ENCODE measurements around the gene CYTH3. TPM values are rescaled to one million over a fixed set of nuclear protein-coding genes. Genes with fewer than 3 reads are reported as not detected.
"Not testable (repeated sequence)": the region's sequence is repeated elsewhere in the genome, so short reads cannot be mapped to it uniquely, and the experiment has no call there.

CYTH3 gene
- total and polyA plus RNA-seq, 9 donors: 20.3 to 46.7 (median 41.3) TPM

GRCh38 chr7:6284461-6285360, 12.3 kb upstream of the CYTH3 start:
- H3K9me3 ChIP-seq (replicated peaks; ENCODE audit: control insufficient read depth, low read depth, low read length): no peaks in the 10 kb centered on the region
- no peaks in the 10 kb centered on the region for H3K36me3 ChIP-seq (ENCODE audit: control insufficient read depth, insufficient read depth, low read length)
- H3K4me3 ChIP-seq (ENCODE audit: low read length): no peak overlapping the region
- H3K4me1 ChIP-seq (ENCODE audit: control insufficient read depth, insufficient read depth, low read length): no peaks in the 10 kb centered on the region
- no peak for DNase-seq
- H3K27ac ChIP-seq (ENCODE audit: low read length): no peak overlapping the region
- H3K27me3 ChIP-seq (ENCODE audit: control insufficient read depth, insufficient read depth, low read length): no peaks in the 10 kb centered on the region
- 78% methylated on average over 11 of the region's 20 CpGs for WGBS (ENCODE audit: insufficient coverage)

- no peak for DNase-seq
- Histone ChIP-seq H3K4me1 (ENCODE audit: control insufficient read depth, insufficient read depth, low read length) (no peaks in the 10 kb centered on the region), H3K4me3 (ENCODE audit: low read length) (no peak overlapping the region), H3K9me3 (replicated peaks; ENCODE audit: control insufficient read depth, low read depth, low read length) (no peaks in the 10 kb centered on the region), H3K27me3 (ENCODE audit: control insufficient read depth, insufficient read depth, low read length) (no peaks in the 10 kb centered on the region), H3K27ac (ENCODE audit: low read length) (no peak overlapping the region), H3K36me3 (ENCODE audit: control insufficient read depth, insufficient read depth, low read length) (no peaks in the 10 kb centered on the region)
- WGBS (ENCODE audit: insufficient coverage): 89% methylated on average over 6 of the region's 7 CpGs
Observed at GRCh38 chr7:6284055-6284400, 11.6 kb upstream of the CYTH3 start.

- not testable (repeated sequence) for H3K27ac ChIP-seq (ENCODE audit: low read length); H3K4me1 ChIP-seq (ENCODE audit: control insufficient read depth, insufficient read depth, low read length); H3K4me3 ChIP-seq (ENCODE audit: low read length); H3K36me3 ChIP-seq (ENCODE audit: control insufficient read depth, insufficient read depth, low read length); H3K9me3 ChIP-seq (replicated peaks; ENCODE audit: control insufficient read depth, low read depth, low read length); DNase-seq; H3K27me3 ChIP-seq (ENCODE audit: control insufficient read depth, insufficient read depth, low read length)
- 77% methylated on average over 5 of the region's 9 CpGs for WGBS (ENCODE audit: insufficient coverage)
Observed at GRCh38 chr7:6283391-6284054, 11.1 kb upstream of the CYTH3 start.

GRCh38 chr7:6279937-6280336, 7.5 kb upstream of the CYTH3 start:
- H3K4me1 ChIP-seq (ENCODE audit: control insufficient read depth, insufficient read depth, low read length): no peaks in the 10 kb centered on the region
- no peak overlapping the region for H3K4me3 ChIP-seq (ENCODE audit: low read length)
- WGBS (ENCODE audit: insufficient coverage): no CpG with 5 or more reads among the region's 5 CpGs
- H3K36me3 ChIP-seq (ENCODE audit: control insufficient read depth, insufficient read depth, low read length): no peaks in the 10 kb centered on the region
- DNase-seq: no peak
- H3K9me3 ChIP-seq (replicated peaks; ENCODE audit: control insufficient read depth, low read depth, low read length): no peaks in the 10 kb centered on the region
- no peaks in the 10 kb centered on the region for H3K27me3 ChIP-seq (ENCODE audit: control insufficient read depth, insufficient read depth, low read length)
- H3K27ac ChIP-seq (ENCODE audit: low read length): no peak overlapping the region

GRCh38 chr7:6279341-6279740, 6.9 kb upstream of the CYTH3 start:
- Histone ChIP-seq H3K27me3 (ENCODE audit: control insufficient read depth, insufficient read depth, low read length) (no peaks in the 10 kb centered on the region), H3K9me3 (replicated peaks; ENCODE audit: control insufficient read depth, low read depth, low read length) (no peaks in the 10 kb centered on the region), H3K4me1 (ENCODE audit: control insufficient read depth, insufficient read depth, low read length) (no peaks in the 10 kb centered on the region), H3K4me3 (ENCODE audit: low read length) (no peak overlapping the region), H3K27ac (ENCODE audit: low read length) (no peak overlapping the region), H3K36me3 (ENCODE audit: control insufficient read depth, insufficient read depth, low read length) (no peaks in the 10 kb centered on the region)
- 67% methylated on average over 1 of the region's 3 CpGs for WGBS (ENCODE audit: insufficient coverage)
- DNase-seq: no peak

- WGBS (ENCODE audit: insufficient coverage): 91% methylated on average over 5 of the region's 9 CpGs
Observed at GRCh38 chr7:6278749-6279310, 6.4 kb upstream of the CYTH3 start.

GRCh38 chr7:6277476-6277875, 5.1 kb upstream of the CYTH3 start:
- H3K9me3 ChIP-seq (replicated peaks; ENCODE audit: control insufficient read depth, low read depth, low read length): no peaks in the 10 kb centered on the region
- no peaks in the 10 kb centered on the region for H3K36me3 ChIP-seq (ENCODE audit: control insufficient read depth, insufficient read depth, low read length)
- DNase-seq: no peak
- no peak overlapping the region for H3K27ac ChIP-seq (ENCODE audit: low read length)
- 80% methylated on average over 1 of the region's 4 CpGs for WGBS (ENCODE audit: insufficient coverage)
- H3K27me3 ChIP-seq (ENCODE audit: control insufficient read depth, insufficient read depth, low read length): no peaks in the 10 kb centered on the region
- H3K4me1 ChIP-seq (ENCODE audit: control insufficient read depth, insufficient read depth, low read length): peaks cover 5% of the 10 kb centered on the region
- H3K4me3 ChIP-seq (ENCODE audit: low read length): no peak overlapping the region

More at GRCh38 chr7:6278749-6279310, 6.4 kb upstream of the CYTH3 start:
- H3K36me3 ChIP-seq (ENCODE audit: control insufficient read depth, insufficient read depth, low read length): no peaks in the 10 kb centered on the region
- no peaks in the 10 kb centered on the region for H3K27me3 ChIP-seq (ENCODE audit: control insufficient read depth, insufficient read depth, low read length)
- no peak for DNase-seq
- H3K4me3 ChIP-seq (ENCODE audit: low read length): no peak overlapping the region
- no peak overlapping the region for H3K27ac ChIP-seq (ENCODE audit: low read length)
- no peaks in the 10 kb centered on the region for H3K9me3 ChIP-seq (replicated peaks; ENCODE audit: control insufficient read depth, low read depth, low read length)
- H3K4me1 ChIP-seq (ENCODE audit: control insufficient read depth, insufficient read depth, low read length): no peaks in the 10 kb centered on the region

GRCh38 chr7:6276911-6277408, 4.5 kb upstream of the CYTH3 start:
- Histone ChIP-seq H3K4me1 (ENCODE audit: control insufficient read depth, insufficient read depth, low read length) (peaks cover 5% of the 10 kb centered on the region), H3K27me3 (ENCODE audit: control insufficient read depth, insufficient read depth, low read length) (no peaks in the 10 kb centered on the region), H3K36me3 (ENCODE audit: control insufficient read depth, insufficient read depth, low read length) (no peaks in the 10 kb centered on the region), H3K9me3 (replicated peaks; ENCODE audit: control insufficient read depth, low read depth, low read length) (no peaks in the 10 kb centered on the region), H3K27ac (ENCODE audit: low read length) (no peak overlapping the region), H3K4me3 (ENCODE audit: low read length) (no peak overlapping the region)
- no peak for DNase-seq
- WGBS (ENCODE audit: insufficient coverage): 76% methylated on average over 5 of the region's 9 CpGs

GRCh38 chr7:6274743-6275142, 2.3 kb upstream of the CYTH3 start:
- Histone ChIP-seq H3K9me3 (replicated peaks; ENCODE audit: control insufficient read depth, low read depth, low read length) (no peaks in the 10 kb centered on the region), H3K4me1 (ENCODE audit: control insufficient read depth, insufficient read depth, low read length) (peaks cover 16% of the 10 kb centered on the region), H3K27me3 (ENCODE audit: control insufficient read depth, insufficient read depth, low read length) (peaks cover 2% of the 10 kb centered on the region), H3K4me3 (ENCODE audit: low read length) (no peak overlapping the region), H3K27ac (ENCODE audit: low read length) (no peak overlapping the region), H3K36me3 (ENCODE audit: control insufficient read depth, insufficient read depth, low read length) (no peaks in the 10 kb centered on the region)
- no CpG with 5 or more reads among the region's 2 CpGs for WGBS (ENCODE audit: insufficient coverage)
- no peak for DNase-seq

GRCh38 chr7:6273917-6274630, 1.6 kb upstream of the CYTH3 start:
- Histone ChIP-seq H3K36me3 (ENCODE audit: control insufficient read depth, insufficient read depth, low read length) (no peaks in the 10 kb centered on the region), H3K27ac (ENCODE audit: low read length) (no peak overlapping the region), H3K4me3 (ENCODE audit: low read length) (no peak overlapping the region), H3K4me1 (ENCODE audit: control insufficient read depth, insufficient read depth, low read length) (peaks cover 20% of the 10 kb centered on the region), H3K9me3 (replicated peaks; ENCODE audit: control insufficient read depth, low read depth, low read length) (no peaks in the 10 kb centered on the region), H3K27me3 (ENCODE audit: control insufficient read depth, insufficient read depth, low read length) (peaks cover 2% of the 10 kb centered on the region)
- 93% methylated on average over 6 of the region's 11 CpGs for WGBS (ENCODE audit: insufficient coverage)
- no peak for DNase-seq

All from muscle of leg (tissue), 11 donors.